Measurements from ENCODE around the gene SMYD3.

The SMYD3 gene

DNA sequence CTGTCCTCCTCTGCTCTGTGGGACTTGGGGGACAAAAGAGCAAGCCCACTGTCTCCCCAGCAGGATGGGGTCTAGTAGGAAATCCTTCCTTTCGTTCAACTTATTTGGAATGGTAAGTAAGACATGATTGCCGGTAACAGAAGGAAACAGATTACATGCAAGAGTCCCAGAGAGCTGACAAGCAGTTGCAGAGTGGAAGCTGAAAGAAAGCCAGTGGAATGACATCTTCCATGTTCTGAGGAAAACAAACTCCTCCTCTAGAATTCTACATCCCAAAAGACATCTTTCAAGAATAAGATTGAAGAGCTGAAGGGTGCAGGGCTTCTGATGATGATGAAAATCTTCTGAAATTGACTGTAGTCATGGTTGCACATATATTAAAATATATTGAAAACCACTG lies 732.9 kb downstream of the SMYD3 start:
- TF ChIP-seq, protein P1, sequence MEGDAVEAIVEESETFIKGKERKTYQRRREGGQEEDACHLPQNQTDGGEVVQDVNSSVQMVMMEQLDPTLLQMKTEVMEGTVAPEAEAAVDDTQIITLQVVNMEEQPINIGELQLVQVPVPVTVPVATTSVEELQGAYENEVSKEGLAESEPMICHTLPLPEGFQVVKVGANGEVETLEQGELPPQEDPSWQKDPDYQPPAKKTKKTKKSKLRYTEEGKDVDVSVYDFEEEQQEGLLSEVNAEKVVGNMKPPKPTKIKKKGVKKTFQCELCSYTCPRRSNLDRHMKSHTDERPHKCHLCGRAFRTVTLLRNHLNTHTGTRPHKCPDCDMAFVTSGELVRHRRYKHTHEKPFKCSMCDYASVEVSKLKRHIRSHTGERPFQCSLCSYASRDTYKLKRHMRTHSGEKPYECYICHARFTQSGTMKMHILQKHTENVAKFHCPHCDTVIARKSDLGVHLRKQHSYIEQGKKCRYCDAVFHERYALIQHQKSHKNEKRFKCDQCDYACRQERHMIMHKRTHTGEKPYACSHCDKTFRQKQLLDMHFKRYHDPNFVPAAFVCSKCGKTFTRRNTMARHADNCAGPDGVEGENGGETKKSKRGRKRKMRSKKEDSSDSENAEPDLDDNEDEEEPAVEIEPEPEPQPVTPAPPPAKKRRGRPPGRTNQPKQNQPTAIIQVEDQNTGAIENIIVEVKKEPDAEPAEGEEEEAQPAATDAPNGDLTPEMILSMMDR (IDR thresholded peaks at IDR 0.05): no peak
- no peak for DNase-seq (ENCODE audit: low spot score)
- no peak overlapping the region for H3K27ac ChIP-seq
- H3K4me3 ChIP-seq: no peak overlapping the region

DNA sequence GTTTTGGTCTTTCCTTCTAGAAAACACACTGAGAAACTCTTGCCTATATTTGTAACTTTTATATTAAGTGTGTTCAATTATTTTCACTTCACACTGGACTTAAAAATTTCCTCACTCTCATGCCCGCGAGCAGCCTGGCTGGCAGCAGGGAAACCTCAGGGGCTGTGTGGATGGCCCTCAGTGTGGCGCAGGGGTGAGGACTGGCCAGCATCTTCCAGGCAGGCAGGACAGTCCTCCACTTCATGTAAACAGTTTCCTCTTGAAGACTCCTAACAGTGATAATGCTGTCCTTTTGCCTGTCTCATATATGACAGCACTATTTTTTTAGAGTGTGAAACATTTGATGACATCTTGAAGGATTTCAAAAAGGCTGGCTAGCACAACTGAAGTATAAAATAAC lies 733.7 kb downstream of the SMYD3 start:
- TF ChIP-seq, protein P1 (IDR thresholded peaks at IDR 0.05): no peak

DNA sequence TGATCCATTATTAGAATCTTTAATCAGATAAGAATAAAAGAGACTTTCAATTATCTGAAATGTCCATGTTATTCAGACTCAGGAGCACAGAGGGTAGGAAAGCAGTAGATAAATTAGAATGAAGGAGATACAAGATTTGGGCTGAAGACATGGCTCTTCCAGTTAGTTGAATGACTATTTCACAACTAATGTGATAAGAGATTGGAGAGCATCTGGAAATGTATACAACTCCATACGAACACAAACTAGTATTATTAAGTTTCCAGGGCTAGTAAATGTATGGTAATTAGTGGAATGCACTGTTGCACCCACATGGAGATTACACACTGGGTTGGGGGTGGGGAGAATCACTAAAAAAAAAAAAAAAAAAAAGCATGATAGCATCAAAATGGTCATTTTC lies 734.3 kb downstream of the SMYD3 start:
- no peak overlapping the region for H3K27ac ChIP-seq
- H3K4me3 ChIP-seq: no peak overlapping the region
- TF ChIP-seq, protein P1 (IDR thresholded peaks at IDR 0.05): no peak
- DNase-seq (ENCODE audit: low spot score): no peak

More for the DNA sequence above, 733.7 kb downstream of the SMYD3 start:
- DNase-seq (ENCODE audit: low spot score): no peak
- no peak overlapping the region for H3K27ac ChIP-seq
- H3K4me3 ChIP-seq: no peak overlapping the region

DNA sequence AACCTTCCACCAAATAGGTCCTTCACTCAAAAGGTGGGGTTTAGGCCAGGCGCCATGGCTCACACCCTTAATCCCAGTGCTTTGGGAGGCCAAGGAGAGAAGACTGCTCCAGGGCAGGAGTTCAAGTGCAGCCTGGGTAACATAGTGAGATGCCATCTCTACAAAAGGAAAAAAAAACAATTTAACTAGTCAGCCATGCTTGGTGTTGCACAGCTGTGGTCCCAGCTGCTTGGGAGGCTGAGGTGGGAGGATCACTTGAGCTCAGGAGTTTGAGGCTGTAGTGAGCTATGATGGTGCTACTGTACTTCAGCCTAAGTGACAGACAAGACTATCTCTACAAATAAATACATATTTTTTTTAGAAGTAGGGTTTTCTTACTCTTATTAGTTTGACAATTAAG lies 734.8 kb downstream of the SMYD3 start:
- Histone ChIP-seq H3K27ac (no peak overlapping the region), H3K4me3 (no peak overlapping the region)
- DNase-seq (ENCODE audit: low spot score): no peak
- TF ChIP-seq, protein P1 (IDR thresholded peaks at IDR 0.05): no peak

DNA sequence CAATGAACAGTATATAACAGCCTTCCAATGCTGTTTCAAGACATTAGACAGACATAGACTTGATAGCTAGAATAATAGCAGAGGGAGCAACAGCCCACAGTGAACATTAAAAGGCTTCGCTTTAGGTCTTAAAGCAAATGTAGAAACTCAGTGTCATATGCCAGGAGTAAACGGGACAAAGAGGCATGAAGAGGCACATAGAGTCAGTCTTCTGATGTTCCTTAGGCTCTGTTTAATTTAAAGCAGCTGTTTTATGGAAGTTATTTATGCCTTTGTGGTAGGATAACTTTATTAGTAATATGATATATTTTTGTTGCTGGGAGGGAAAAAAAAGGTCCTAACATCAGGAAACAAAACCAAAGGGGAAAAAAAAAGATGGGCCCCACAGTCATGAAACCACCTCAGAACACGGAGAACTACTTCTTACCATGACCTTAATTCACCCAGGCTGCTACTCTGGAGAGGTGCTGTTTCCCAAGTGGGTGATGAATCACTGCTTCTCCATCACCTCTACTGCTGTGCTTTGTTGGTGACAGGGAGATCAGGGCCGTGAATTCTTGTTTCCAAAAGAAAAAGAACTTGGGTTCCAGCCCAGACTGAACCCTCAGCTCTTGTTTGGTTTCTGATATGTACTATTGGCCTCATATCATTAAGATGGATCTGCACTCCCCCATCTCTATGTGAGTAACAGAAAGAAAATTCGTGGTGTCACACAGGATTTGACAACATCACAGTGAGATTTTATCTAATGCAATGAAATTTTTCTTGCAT lies 735.4 kb downstream of the SMYD3 start:
- no peak overlapping the region for H3K27ac ChIP-seq
- TF ChIP-seq, protein P1 (IDR thresholded peaks at IDR 0.05): no peak
- no peak overlapping the region for H3K4me3 ChIP-seq
- no peak for DNase-seq (ENCODE audit: low spot score)

DNA sequence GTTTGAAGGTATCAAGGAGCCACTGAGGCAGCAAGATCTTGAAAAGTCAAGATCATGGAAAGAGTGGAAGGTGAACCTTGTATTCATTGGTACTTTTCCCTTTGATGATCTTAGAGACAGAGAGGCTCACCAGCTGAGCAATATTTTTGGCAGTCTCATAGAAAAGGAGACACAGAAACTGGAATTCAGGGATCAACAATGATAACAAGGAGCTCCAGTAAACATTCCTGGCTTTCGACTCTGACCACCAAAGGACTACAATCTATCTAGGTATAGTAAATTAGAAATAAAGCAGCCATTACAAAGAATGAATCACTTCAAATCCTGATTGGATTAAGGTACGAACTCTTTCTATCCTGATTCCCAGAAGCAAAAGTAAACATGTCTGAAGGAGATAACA lies 736.9 kb downstream of the SMYD3 start:
- TF ChIP-seq, protein P1 (IDR thresholded peaks at IDR 0.05): no peak
- no peak for DNase-seq (ENCODE audit: low spot score)
- Histone ChIP-seq H3K4me3 (no peak overlapping the region), H3K27ac (no peak overlapping the region)

DNA sequence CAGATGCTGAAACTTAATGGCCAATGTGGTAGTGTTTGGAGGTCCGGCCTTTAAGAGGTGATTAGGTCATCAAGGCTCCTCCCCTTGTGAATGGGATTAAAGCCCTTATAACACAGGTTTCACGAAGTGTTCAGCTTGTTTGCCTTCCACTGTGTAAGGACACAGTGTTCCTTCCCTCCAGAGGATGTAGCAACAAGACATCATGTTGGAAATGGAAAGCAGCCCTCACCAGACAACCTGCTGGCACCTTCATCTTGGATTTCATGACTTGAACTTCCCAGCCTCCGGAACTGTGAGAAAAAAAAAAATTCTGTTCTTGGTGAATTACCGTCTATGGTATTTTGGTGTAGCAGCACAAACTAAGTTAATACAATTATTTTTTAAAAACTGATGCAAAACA lies 738.5 kb downstream of the SMYD3 start:
- H3K4me3 ChIP-seq: no peak overlapping the region
- no peak for DNase-seq (ENCODE audit: low spot score)
- TF ChIP-seq, protein P1 (IDR thresholded peaks at IDR 0.05): no peak
- no peak overlapping the region for H3K27ac ChIP-seq

All from coronary artery (tissue), 2 donors.